ENCODE data around the gene NIPBL. TPM values are rescaled to one million over a fixed set of nuclear protein-coding genes. Genes with fewer than 3 reads are reported as not detected.

NIPBL gene
- total RNA-seq, 1 donor from 2014 or later: 67.9 TPM

GRCh38 chr5:36948041-36948440 is 71.5 kb downstream of the NIPBL start:
- no peak for DNase-seq (ENCODE audit: low spot score)
- Histone ChIP-seq H3K9ac (no peak overlapping the region), H4K20me1 (ENCODE audit: low read depth) (peaks cover 97% of the 10 kb centered on the region), H3F3A (ENCODE audit: low read depth) (peaks cover 10% of the 10 kb centered on the region), H3K4me2 (no peak overlapping the region), H3K4me3 (no peak overlapping the region), H3K4me1 (peaks cover 15% of the 10 kb centered on the region), H3K9me3 (ENCODE audit: low read depth) (no peaks in the 10 kb centered on the region), H3K79me2 (ENCODE audit: low read depth) (peaks cover 100% of the 10 kb centered on the region), H3K27me3 (no peaks in the 10 kb centered on the region), H2AFZ (replicated peaks) (no peak overlapping the region), H3K27ac (no peak overlapping the region), H3K36me3 (no peaks in the 10 kb centered on the region)
- H3K4me3 Mint-ChIP-seq: no peak overlapping the region
- TF ChIP-seq EZH2phosphoT487 (IDR thresholded peaks at IDR 0.05) (no peak), CTCF (IDR thresholded peaks at IDR 0.05) (no peak)
- H3K4me1 Mint-ChIP-seq: peaks cover 10% of the 10 kb centered on the region
- H3K36me3 Mint-ChIP-seq: no peaks in the 10 kb centered on the region
- H3K27me3 Mint-ChIP-seq (ENCODE audit: insufficient read depth, low read depth): no peaks in the 10 kb centered on the region
- H3K9me3 Mint-ChIP-seq: no peaks in the 10 kb centered on the region
- H3K27ac Mint-ChIP-seq: no peak overlapping the region

- no peaks in the 10 kb centered on the region for H3K36me3 ChIP-seq
- H3K4me1 ChIP-seq: peaks cover 9% of the 10 kb centered on the region
- H3K4me3 ChIP-seq: no peak overlapping the region
- no peak overlapping the region for H3K4me2 ChIP-seq
- H3K36me3 Mint-ChIP-seq: no peaks in the 10 kb centered on the region
- H3K27ac ChIP-seq: no peak overlapping the region
- no peak overlapping the region for H3K27ac Mint-ChIP-seq
- peaks cover 10% of the 10 kb centered on the region for H3K4me1 Mint-ChIP-seq
- TF ChIP-seq CTCF (IDR thresholded peaks at IDR 0.05) (no peak), EZH2phosphoT487 (IDR thresholded peaks at IDR 0.05) (no peak), EZH2 (IDR thresholded peaks at IDR 0.05) (no peak)
- no peak for DNase-seq (ENCODE audit: low spot score)
- peaks cover 100% of the 10 kb centered on the region for H3K79me2 ChIP-seq (ENCODE audit: low read depth)
- peaks cover 94% of the 10 kb centered on the region for H4K20me1 ChIP-seq (ENCODE audit: low read depth)
- H3K27me3 Mint-ChIP-seq (ENCODE audit: insufficient read depth, low read depth): no peaks in the 10 kb centered on the region
- no peaks in the 10 kb centered on the region for H3K9me3 Mint-ChIP-seq
- no peaks in the 10 kb centered on the region for H3K27me3 ChIP-seq
- peaks cover 4% of the 10 kb centered on the region for H3F3A ChIP-seq (ENCODE audit: low read depth)
- H3K9me3 ChIP-seq (ENCODE audit: low read depth): no peaks in the 10 kb centered on the region
- H3K9ac ChIP-seq: no peak overlapping the region
- no peak overlapping the region for H3K4me3 Mint-ChIP-seq
- no peak overlapping the region for H2AFZ ChIP-seq (replicated peaks)
Measured at GRCh38 chr5:36948650-36949049, 72.1 kb downstream of the NIPBL start.

- H3K4me2 ChIP-seq: no peak overlapping the region
- peaks cover 85% of the 10 kb centered on the region for H4K20me1 ChIP-seq (ENCODE audit: low read depth)
- H3K27ac ChIP-seq: no peak overlapping the region
- Mint-ChIP-seq H3K36me3 (no peaks in the 10 kb centered on the region), H3K4me1 (peaks cover 9% of the 10 kb centered on the region), H3K9me3 (no peaks in the 10 kb centered on the region), H3K27me3 (ENCODE audit: insufficient read depth, low read depth) (no peaks in the 10 kb centered on the region), H3K27ac (no peak overlapping the region), H3K4me3 (no peak overlapping the region)
- no peaks in the 10 kb centered on the region for H3K27me3 ChIP-seq
- no peak for DNase-seq (ENCODE audit: low spot score)
- H3K9me3 ChIP-seq (ENCODE audit: low read depth): no peaks in the 10 kb centered on the region
- peaks cover 100% of the 10 kb centered on the region for H3K79me2 ChIP-seq (ENCODE audit: low read depth)
- H3K9ac ChIP-seq: no peak overlapping the region
- H3K4me3 ChIP-seq: no peak overlapping the region
- H3K36me3 ChIP-seq: no peaks in the 10 kb centered on the region
- no peaks in the 10 kb centered on the region for H3F3A ChIP-seq (ENCODE audit: low read depth)
- TF ChIP-seq CTCF (IDR thresholded peaks at IDR 0.05) (no peak), EZH2 (IDR thresholded peaks at IDR 0.05) (no peak), EZH2phosphoT487 (IDR thresholded peaks at IDR 0.05) (no peak)
- no peak overlapping the region for H2AFZ ChIP-seq (replicated peaks)
- peaks cover 7% of the 10 kb centered on the region for H3K4me1 ChIP-seq
Measured at GRCh38 chr5:36949593-36949992, 73.0 kb downstream of the NIPBL start.
